ENCODE results near the gene PAX6. TPM values are rescaled to one million over a fixed set of nuclear protein-coding genes. Genes with fewer than 3 reads are reported as not detected.
A peak's percentile ranks its signal among the peaks of the same experiment; 100 is the strongest.

Gene PAX6
- total RNA-seq, 8 experiments from 2014 or later, result 1.8 to 115 (median 20.2) TPM

DNA sequence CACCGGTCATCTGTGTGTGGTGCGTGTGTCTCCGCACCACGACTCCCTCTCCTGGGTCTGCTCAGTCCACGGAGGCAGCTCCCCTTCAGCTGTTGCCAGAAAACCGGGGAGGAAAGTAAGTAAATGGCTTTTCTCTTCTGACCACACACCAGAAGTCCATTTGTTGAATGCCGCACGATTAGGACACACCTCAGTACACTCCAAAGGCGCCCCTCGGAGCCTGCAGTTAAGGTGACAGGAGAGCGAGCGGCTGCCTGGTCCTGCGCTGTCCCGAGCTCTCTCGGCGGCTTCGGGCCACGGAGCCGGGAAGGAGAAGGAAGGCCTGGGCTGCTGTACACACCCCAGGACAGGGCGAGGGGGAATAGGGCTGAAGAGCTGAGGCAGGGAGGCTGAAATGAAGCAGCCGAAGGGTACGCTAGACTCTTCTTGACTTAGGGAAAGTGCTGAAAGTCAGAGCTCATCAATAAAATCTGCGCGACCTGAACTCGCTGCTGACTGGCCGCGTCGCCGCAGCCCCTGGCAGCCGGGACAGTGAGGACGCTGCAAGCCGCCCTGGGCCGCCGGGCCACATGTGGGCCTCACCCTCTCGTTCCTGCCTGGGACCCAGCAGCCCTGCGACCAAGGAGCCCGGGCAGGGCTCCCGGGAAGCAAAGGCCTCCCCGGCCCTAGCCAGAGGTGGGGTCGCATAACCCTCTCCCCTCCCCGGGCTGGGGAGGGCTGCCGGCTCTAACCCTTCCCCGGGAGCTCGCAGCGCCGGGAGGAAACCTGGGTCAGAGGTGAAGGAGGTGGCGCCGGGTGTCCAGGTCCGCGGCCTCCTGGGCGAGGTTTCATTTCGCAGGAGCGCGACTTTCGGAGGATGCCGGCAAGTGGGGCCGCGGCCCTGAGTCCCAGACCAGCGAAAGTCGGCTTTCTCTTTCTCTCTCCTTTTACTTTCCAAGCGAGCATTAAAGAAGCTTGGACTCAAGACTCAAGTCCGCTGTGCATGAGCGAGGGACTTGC lies 1.6 kb upstream of the PAX6 start:
- peak in 5 of 8 experiments; percentile 1 to 15 (median 5) for ATAC-seq (replicated peaks in 6 of 8)

DNA sequence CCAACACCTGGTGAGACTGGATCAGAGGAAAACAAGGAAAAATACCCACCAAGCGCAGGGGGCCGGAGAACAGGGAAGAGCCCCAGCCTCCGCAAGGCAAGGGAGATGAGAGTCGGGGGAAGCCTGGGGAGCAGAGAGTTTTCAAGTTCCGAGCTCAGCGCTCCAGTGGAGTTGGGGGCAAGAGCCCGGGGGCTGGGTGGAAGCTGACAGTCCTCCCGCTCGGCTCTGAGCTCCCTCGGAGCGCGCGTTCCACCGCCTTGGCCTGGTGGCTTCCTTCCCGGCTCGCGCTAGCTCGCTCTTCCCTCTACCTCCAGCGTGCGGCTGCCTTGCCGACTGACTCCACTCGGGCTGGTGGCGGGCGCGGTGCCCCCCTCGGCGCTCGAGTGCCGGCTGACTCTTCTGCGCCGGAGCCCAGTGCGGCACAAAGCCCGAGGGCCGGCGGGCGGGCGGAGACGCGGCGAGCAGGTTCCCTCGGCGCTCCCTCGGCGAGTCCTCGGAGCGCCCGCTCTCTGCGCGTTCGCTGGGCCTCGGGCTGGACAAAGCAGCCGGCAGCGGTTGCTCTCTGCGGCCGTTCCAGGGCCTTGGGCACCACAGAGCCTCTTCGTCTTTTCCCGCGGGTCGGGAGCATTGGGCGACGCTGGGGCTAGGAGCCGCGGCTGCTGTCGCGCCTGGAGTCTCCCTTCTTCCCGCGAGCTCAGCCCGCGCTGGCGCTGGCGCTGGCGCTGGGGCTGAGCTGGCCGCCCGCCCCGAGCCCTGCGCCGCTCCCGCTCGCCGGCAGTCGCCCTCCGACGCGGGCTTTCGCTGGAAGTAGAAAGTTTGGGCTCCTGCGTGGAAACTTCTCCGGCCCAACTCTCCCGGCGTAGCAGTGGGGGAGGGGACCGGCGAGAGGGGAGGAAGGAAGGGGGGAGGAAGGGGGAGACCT lies 1.0 kb downstream of the PAX6 start:
- H3K27ac ChIP-seq, result peak overlapping the region; percentile 32 to 41
- in situ Hi-C loops (cut with MboI; ENCODE audit: low pct_unique_long_range_greater_than_20kb in 2 of 9, low sequenced_read_pairs in 9 of 9, unreplicated experiment in 9 of 9), result no loop called here
- peak in 4 of 8 experiments; percentile 4 to 52 (median 42) for ATAC-seq (replicated peaks in 6 of 8)
- WGBS, 10 experiments, result 0 to 60% (median 11%) methylated on average over 1 to 9 of the region's 91 CpGs; no CpG with 5 or more reads in 5 of the 10 experiments
- peaks cover 8 to 30% of the 10 kb centered on the region in 2 donors for H3K4me1 ChIP-seq (replicated peaks in 1 of 2)
- H3K4me3 ChIP-seq, result peak overlapping the region; percentile 46 to 75 (median 60)

More for the DNA sequence above, 1.6 kb upstream of the PAX6 start:
- H3K4me1 ChIP-seq (replicated peaks in 1 of 2), result peaks cover 29 to 43% of the 10 kb centered on the region in 2 donors
- peak overlapping the region; percentile 46 to 75 (median 60) for H3K4me3 ChIP-seq
- in situ Hi-C loops (cut with MboI; ENCODE audit: low pct_unique_long_range_greater_than_20kb in 2 of 9, low sequenced_read_pairs in 9 of 9, unreplicated experiment in 9 of 9), result no loop called here
- peak overlapping the region; percentile 66 for H3K27ac ChIP-seq
- WGBS, 10 experiments, result 0 to 70% (median 10%) methylated on average over 1 to 10 of the region's 63 CpGs; no CpG with 5 or more reads in 1 of the 10 experiments

DNA sequence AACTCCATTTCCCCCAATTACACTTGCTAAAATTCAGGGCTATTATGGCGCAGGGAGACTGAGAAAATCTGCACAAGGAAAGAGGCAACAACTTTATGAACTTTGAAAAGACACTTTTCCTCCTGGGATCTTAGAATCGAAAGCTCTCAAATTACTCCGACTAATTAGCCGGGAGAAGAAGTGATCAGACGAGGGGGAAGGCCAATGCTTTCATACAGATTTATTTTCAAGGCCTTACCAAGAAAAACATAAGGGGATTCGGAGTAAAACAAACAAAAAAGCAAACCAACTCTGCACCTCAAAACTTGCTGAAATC lies 1.6 kb downstream of the PAX6 start:
- no peak for ATAC-seq (replicated peaks in 6 of 8)
- Histone ChIP-seq H3K4me1 (replicated peaks in 1 of 2) (peaks cover 11 to 29% of the 10 kb centered on the region in 2 donors), H3K4me3 (peak overlapping the region; percentile 46 to 75 (median 60)), H3K27ac (peak overlapping the region in 1 of 2 donors; percentile 41)
- in situ Hi-C loops (cut with MboI; ENCODE audit: low pct_unique_long_range_greater_than_20kb in 2 of 9, low sequenced_read_pairs in 9 of 9, unreplicated experiment in 9 of 9), result no loop called here
- WGBS, 10 experiments, result 3 to 94% (median 37%) methylated on average over 3 to 6 of the region's 6 CpGs; no CpG with 5 or more reads in 2 of the 10 experiments

DNA sequence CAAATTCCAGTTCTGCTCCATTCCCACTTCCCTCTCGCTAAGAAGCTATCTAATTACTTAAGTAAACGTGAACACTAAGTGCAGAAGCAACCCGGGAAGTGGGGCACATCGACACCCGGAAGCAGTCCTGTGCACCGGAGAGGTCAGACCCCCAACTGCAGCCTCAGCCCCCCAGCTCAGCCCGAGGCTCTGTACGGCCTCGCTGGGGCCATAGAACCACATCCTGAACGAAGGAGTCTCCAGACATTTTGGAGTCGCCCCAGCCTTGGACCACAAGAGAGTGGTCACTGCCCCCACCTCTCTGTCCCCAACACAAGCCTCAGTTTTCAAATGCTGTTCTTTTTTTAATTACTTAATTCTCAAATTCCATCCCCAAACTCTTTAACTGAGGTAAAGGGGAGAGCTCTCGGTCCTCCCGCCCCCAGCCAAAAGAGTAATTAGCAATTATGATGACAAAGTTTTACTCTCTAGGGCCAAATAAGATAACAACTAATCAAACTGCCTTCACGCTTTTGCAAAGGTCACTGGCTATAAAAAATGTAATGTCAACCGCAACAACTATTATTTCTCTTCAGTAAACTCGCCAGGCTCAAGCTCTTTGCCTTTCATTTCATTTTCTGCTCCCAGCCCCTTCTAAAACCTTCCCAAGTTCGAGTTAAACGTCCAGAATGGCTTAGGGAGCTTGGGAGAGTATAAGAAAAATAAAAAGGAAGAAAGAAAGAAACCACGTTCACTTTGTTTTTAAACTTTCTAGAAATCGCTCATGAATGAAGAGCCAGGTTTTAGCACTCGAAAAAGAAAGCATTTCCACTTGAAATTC lies 2.2 kb downstream of the PAX6 start:
- H3K4me3 ChIP-seq, result peak overlapping the region; percentile 46 to 75 (median 60)
- peaks cover 17 to 28% of the 10 kb centered on the region in 2 donors for H3K4me1 ChIP-seq (replicated peaks in 1 of 2)
- no peak for ATAC-seq (replicated peaks in 6 of 8)
- in situ Hi-C loops (cut with MboI; ENCODE audit: low pct_unique_long_range_greater_than_20kb in 2 of 9, low sequenced_read_pairs in 9 of 9, unreplicated experiment in 9 of 9), result no loop called here
- WGBS, 10 experiments, result 1 to 67% (median 11%) methylated on average over 6 to 20 of the region's 21 CpGs
- H3K27ac ChIP-seq, result no peak overlapping the region

DNA sequence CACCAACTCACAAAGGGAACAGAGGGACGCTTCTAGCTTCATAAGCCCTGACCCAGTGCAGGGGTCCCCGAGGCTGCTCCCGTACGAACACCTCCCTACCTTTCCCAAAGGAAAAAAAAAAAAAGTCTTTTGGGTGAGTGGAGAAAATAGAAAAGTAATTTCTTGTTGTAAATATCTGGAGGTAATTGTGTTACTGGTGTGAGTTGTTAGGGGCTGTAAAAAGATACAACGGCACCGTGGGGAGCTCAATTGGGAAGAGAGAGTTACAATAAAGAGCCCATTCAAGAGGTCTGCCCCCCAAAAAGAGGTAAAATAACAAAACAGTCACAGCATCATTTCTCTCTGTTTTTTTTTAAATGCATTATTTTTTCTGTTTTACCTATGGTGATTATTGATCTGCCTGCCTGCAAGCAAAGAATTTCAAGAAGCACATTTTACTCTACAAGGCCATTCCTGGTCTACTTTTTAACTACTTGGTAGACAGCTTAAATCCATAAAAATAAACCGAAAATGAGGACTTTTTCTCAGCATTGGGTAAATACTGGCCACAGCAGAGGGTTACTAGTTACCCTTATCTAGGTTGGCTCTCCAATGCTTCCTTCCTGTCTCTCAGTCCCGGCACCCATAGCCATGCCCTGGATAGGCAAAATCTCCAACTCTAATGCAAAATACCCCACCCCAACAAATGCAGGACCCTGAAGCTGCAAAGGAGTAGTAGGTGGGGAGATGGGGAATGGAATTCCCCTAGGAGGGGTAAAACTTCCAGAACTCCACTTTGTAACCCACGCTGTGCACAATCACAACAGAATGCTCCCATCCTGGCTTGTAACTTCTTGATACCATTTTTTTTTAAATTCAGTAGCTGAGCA lies 3.1 kb downstream of the PAX6 start:
- WGBS, 10 experiments, result 0 to 66% (median 6%) methylated on average over 2 to 8 of the region's 9 CpGs; no CpG with 5 or more reads in 2 of the 10 experiments
- in situ Hi-C loops (cut with MboI; ENCODE audit: low pct_unique_long_range_greater_than_20kb in 2 of 9, low sequenced_read_pairs in 9 of 9, unreplicated experiment in 9 of 9), result no loop called here
- Histone ChIP-seq H3K4me3 (peak overlapping the region; percentile 46 to 75 (median 60)), H3K4me1 (replicated peaks in 1 of 2) (peaks cover 26 to 32% of the 10 kb centered on the region in 2 donors), H3K27ac (no peak overlapping the region)
- no peak for ATAC-seq (replicated peaks in 6 of 8)

DNA sequence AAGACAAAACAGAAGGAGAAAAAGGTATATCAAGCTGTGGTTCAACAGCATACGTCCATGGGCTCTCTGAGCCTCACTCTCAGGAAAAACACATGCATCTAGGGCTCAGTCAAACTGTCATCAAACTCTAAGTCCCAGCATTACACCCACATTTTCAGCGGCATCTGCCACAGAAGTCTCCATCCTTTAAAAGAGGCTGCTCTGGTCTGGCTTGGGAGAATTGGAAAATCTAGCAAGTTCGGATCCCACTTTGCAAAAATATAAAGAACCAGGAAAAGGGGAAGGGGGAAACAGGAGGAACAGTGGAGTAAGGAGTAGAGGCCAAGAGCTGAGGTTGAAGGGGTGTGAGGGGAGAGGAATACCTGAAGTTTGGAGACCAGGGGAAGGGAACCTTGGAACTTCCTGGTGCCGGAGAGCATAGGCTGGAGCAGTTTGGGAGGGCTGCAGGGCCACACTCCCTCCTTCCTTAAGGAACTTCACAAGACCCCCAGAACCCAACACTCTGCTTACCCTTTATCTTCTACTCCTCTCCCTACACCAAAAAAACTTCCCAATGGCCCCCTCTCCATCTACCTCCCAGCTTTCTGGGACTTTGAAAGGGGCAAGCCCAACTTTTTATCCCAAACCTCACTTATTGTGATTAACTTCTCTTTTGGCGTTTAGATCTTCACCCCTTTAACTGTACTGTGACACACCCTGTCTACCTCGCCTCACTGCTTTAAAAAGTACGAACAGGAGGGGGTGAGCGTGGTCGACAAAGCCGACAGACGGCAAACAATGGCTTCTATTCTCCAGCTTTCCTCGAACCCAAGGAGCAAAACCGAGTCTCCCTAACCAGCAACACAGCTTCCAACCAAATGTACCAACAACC lies 4.0 kb downstream of the PAX6 start:
- in situ Hi-C loops (cut with MboI; ENCODE audit: low pct_unique_long_range_greater_than_20kb in 2 of 9, low sequenced_read_pairs in 9 of 9, unreplicated experiment in 9 of 9), result no loop called here

DNA sequence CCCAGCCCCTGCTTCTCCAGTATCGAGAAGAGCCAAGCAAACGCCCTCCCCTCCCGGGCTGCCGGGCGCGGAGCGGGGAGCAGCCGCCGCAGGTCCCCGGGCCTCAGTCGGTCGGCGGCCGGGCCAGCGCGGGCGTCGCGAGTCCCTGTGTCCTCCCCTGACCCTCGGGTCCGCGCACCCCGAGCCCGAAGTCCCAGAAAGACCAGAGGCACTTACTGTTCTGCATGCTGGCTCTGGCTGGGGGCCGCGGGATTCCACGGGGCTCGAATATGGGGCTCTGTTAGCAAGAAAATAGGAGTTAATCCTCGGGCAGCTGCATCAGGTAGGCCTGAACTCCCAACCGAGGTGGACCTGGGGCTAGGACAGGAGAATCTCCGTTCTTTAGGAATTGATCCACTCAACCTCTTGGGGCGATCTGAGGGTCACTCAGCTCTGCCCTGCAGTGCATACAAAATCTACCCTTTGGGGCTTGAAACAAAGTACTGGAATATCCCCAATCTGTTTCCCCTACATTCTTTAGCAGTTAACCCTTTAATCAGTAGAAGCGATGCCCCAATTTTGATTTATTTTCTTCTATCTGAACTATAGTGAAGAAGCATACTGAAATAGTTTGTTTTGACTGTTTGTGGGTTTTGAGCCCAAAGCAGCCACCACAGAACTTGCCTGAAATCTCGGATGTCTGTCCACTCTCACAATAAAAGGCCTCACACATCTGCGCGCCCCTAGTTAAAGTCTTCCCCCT lies 4.8 kb downstream of the PAX6 start:
- Histone ChIP-seq H3K4me1 (replicated peaks in 1 of 2) (peaks cover 29 to 34% of the 10 kb centered on the region in 2 donors), H3K4me3 (peak overlapping the region; percentile 46 to 75 (median 60)), H3K27ac (peak overlapping the region; percentile 25 to 49)
- in situ Hi-C loops (cut with MboI; ENCODE audit: low pct_unique_long_range_greater_than_20kb in 2 of 9, low sequenced_read_pairs in 9 of 9, unreplicated experiment in 9 of 9), result no loop called here
- no peak for ATAC-seq (replicated peaks in 6 of 8)
- 0 to 60% (median 25%) methylated on average over 1 to 15 of the region's 36 CpGs; no CpG with 5 or more reads in 4 of the 10 experiments for WGBS, 10 experiments

More for the DNA sequence above, 4.0 kb downstream of the PAX6 start:
- Histone ChIP-seq H3K27ac (no peak overlapping the region), H3K4me3 (peak overlapping the region; percentile 46 to 75 (median 60)), H3K4me1 (replicated peaks in 1 of 2) (peaks cover 27 to 34% of the 10 kb centered on the region in 2 donors)
- no peak for ATAC-seq (replicated peaks in 6 of 8)
- 4 to 75% (median 31%) methylated on average over 2 to 11 of the region's 13 CpGs; no CpG with 5 or more reads in 3 of the 10 experiments for WGBS, 10 experiments

DNA sequence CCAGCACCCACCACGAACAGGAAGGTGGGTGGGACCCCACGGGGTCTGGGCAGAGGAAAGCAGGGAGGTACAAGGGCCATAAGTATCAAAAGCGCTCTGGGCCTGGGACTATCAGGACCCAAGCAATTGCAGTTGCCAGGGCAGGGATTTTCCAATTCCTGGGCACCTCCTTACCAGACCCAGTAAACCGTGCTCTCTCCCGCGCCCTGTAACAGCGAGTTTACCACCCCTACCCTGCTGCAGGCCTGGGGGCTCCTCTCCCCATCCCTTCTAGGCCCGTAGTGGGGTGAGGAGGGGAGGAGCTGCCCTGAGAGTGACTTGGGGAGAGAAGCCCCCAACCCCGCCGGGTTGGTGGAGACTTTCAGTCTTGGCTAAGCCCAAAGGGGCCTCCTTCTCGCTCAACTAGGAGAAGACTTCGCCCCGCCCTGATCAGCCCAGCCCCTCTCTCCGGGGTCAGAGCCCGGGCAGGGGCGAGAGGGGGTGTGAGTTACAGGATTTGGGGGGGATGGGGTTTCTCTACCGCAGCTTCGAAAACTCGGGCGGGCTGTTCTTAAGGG lies 5.4 kb downstream of the PAX6 start:
- 4 to 39% (median 10%) methylated on average over 2 to 4 of the region's 20 CpGs; no CpG with 5 or more reads in 7 of the 10 experiments for WGBS, 10 experiments
- H3K4me3 ChIP-seq, result peak overlapping the region; percentile 46 to 75 (median 60)
- ATAC-seq (replicated peaks in 6 of 8), result peak in 5 of 8 experiments; percentile 2 to 37 (median 31)
- peaks cover 29 to 34% of the 10 kb centered on the region in 2 donors for H3K4me1 ChIP-seq (replicated peaks in 1 of 2)
- in situ Hi-C loops (cut with MboI; ENCODE audit: low pct_unique_long_range_greater_than_20kb in 2 of 9, low sequenced_read_pairs in 9 of 9, unreplicated experiment in 9 of 9), result no loop called here
- peak overlapping the region; percentile 25 to 49 for H3K27ac ChIP-seq

DNA sequence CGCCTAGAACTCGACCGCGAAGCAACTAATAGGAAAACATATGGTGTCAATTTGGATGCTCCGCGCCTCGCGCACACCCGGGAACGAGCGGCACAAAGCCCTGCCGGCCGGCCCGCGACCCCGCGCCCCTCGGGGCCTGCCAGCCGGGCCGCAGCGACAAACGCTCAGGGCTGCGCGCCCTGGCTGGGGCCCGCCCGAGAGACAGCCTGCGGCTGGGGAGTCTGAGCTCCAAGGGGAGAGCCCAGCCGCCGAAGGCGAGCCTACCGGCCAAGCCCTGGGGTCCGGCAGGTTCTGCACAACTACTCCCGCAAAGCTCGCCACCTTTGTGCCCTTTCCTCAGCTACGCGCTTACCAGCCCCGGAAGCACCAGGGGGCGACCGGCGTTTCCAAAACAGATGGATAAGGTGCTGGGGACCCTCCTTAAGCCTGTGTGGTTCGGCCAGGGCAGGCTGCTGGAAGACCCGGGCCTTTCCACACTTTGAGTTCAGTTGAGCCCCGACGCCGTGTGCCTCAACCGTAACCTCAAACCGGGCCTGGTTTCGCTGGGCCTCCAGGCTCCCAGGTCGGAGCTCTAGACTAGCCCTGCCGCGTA lies 6.0 kb downstream of the PAX6 start:
- peak in 7 of 8 experiments; percentile 14 to 42 (median 35) for ATAC-seq (replicated peaks in 6 of 8)
- WGBS, 10 experiments, result 0 to 30% (median 14%) methylated on average over 2 to 13 of the region's 51 CpGs; no CpG with 5 or more reads in 3 of the 10 experiments
- peak overlapping the region; percentile 46 to 75 (median 60) for H3K4me3 ChIP-seq
- in situ Hi-C loops (cut with MboI; ENCODE audit: low pct_unique_long_range_greater_than_20kb in 2 of 9, low sequenced_read_pairs in 9 of 9, unreplicated experiment in 9 of 9), result no loop called here
- peak overlapping the region; percentile 6 to 10 for H3K27ac ChIP-seq
- H3K4me1 ChIP-seq (replicated peaks in 1 of 2), result peaks cover 33 to 39% of the 10 kb centered on the region in 2 donors

Measured in motor neuron (in vitro differentiated cells).